Hippocampal formation (tissue), 2 donors: ENCODE results near the gene APOBEC3A.
"Not testable (repeated sequence)": the region's sequence is repeated elsewhere in the genome, so short reads cannot be mapped to it uniquely, and the experiment has no call there.

ENCODE experiments used
- DNase-seq, 2 donors: peaks; one replicate each; lab custom pipeline; 2025; lab: John Stamatoyannopoulos, UW

Gene APOBEC3A

GRCh38 chr22:38958651-38958943 lies 1.2 kb downstream of the APOBEC3A start:
- DNase-seq: not testable (repeated sequence)

GRCh38 chr22:38959590-38959989 lies 2.2 kb downstream of the APOBEC3A start:
- DNase-seq: no peak

GRCh38 chr22:38960673-38961072 lies 3.3 kb downstream of the APOBEC3A start:
- DNase-seq: not testable (repeated sequence)

- DNase-seq: not testable (repeated sequence)
Measured at GRCh38 chr22:38963291-38963738, 5.9 kb downstream of the APOBEC3A start.

GRCh38 chr22:38963872-38964271 lies 6.5 kb downstream of the APOBEC3A start:
- DNase-seq: no peak

GRCh38 chr22:38964306-38964705 lies 6.9 kb downstream of the APOBEC3A start:
- DNase-seq: no peak

GRCh38 chr22:38964989-38965388 lies 7.6 kb downstream of the APOBEC3A start:
- DNase-seq: no peak

GRCh38 chr22:38965614-38966379 lies 8.4 kb downstream of the APOBEC3A start:
- DNase-seq: no peak

GRCh38 chr22:38966380-38966702 lies 8.9 kb downstream of the APOBEC3A start:
- DNase-seq: no peak

- no peak for DNase-seq
Measured at GRCh38 chr22:38966942-38967341, 9.5 kb downstream of the APOBEC3A start.

GRCh38 chr22:38967451-38968450 lies 10.3 kb downstream of the APOBEC3A start:
- DNase-seq: no peak

- DNase-seq: no peak
Measured at GRCh38 chr22:38968801-38969200, 11.4 kb downstream of the APOBEC3A start.

GRCh38 chr22:38970551-38970950 lies 13.1 kb downstream of the APOBEC3A start:
- DNase-seq: no peak

- no peak for DNase-seq
Measured at GRCh38 chr22:38971202-38971601, 13.8 kb downstream of the APOBEC3A start.

GRCh38 chr22:38971791-38972190 lies 14.4 kb downstream of the APOBEC3A start:
- DNase-seq: no peak

GRCh38 chr22:38972558-38972957 lies 15.1 kb downstream of the APOBEC3A start:
- no peak for DNase-seq

GRCh38 chr22:38973289-38974169 lies 16.1 kb downstream of the APOBEC3A start:
- no peak for DNase-seq

GRCh38 chr22:38974170-38974825 lies 16.9 kb downstream of the APOBEC3A start:
- DNase-seq: no peak

- no peak for DNase-seq
Measured at GRCh38 chr22:38974826-38975175, 17.4 kb downstream of the APOBEC3A start.

- not testable (repeated sequence) for DNase-seq
Measured at GRCh38 chr22:38977289-38977688, 19.9 kb downstream of the APOBEC3A start.

- not testable (repeated sequence) for DNase-seq
Measured at GRCh38 chr22:38980587-38980986, 23.2 kb downstream of the APOBEC3A start.
